ENCODE results near the gene DIO1.

DIO1 gene

DNA sequence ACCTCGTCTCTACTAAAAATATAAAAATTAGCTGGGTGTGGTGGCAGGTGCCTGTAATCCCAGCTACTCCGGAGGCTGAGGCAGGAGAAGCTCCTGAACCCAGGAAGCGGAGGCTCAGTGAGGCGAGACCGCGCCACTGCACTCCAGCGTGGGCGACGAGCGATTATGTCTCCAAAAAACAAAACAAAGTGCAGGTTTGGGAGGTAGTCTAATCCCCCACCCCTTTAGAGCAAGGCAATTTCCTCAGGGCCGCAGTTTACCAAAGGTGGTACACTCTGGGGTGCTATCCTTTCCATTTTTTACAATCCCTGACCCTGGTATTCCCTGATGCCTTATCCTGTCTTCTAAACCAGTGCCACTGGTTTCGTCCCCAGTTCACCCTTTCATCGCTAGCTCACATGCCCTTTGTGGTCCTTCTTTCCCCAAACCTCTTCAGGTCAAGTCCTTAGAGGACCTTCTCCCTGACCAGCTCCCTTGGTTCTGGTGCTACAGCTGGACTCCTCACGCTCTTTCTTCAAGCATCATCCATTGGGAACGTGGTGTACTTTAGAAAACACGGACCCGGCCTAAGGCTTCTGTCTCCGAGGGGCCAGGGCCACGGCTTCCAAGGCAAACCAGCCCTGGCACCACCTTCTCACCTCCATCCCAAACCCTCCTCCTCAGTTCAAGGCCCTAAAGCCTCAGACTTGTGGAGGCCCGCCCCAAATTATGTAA lies 50.6 kb downstream of the DIO1 start:
- Histone ChIP-seq H3K4me3 (ENCODE audit: low read depth in 1 of 2, low read length in 2 of 2) (peak overlapping the region; percentile 65 to 80), H3K9ac (ENCODE audit: low read length) (peak overlapping the region; percentile 37), H3K36me3 (ENCODE audit: insufficient read depth, low read length) (no peaks in the 10 kb centered on the region), H3K9me3 (ENCODE audit: low read length) (no peaks in the 10 kb centered on the region), H3K4me1 (ENCODE audit: insufficient read depth, low read length) (peaks cover 35% of the 10 kb centered on the region), H3K27ac (ENCODE audit: low read depth, low read length) (peak overlapping the region; percentile 94), H3K27me3 (ENCODE audit: control insufficient read depth in 1 of 2, insufficient read depth in 2 of 2, low read length in 2 of 2) (no peaks in the 10 kb centered on the region)

DNA sequence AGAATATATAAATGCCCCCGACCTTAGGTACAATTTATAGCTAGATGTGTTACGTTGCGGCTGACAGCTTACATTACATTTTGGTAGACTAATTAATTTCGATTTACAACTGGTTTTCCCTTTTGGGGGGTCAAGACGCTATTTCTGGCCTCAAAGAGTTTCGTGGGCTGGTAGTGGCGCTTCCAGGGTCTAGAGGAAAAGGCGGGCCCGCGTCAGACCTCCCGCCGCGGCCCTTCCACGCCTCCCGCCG lies 51.1 kb downstream of the DIO1 start:
- peak overlapping the region; percentile 65 to 80 for H3K4me3 ChIP-seq (ENCODE audit: low read depth in 1 of 2, low read length in 2 of 2)
- H3K9ac ChIP-seq (ENCODE audit: low read length), result peak overlapping the region; percentile 37
- no peaks in the 10 kb centered on the region for H3K36me3 ChIP-seq (ENCODE audit: insufficient read depth, low read length)
- H3K27ac ChIP-seq (ENCODE audit: low read depth, low read length), result peak overlapping the region; percentile 94
- H3K4me1 ChIP-seq (ENCODE audit: insufficient read depth, low read length), result peaks cover 37% of the 10 kb centered on the region
- no peaks in the 10 kb centered on the region for H3K9me3 ChIP-seq (ENCODE audit: low read length)
- H3K27me3 ChIP-seq (ENCODE audit: control insufficient read depth in 1 of 2, insufficient read depth in 2 of 2, low read length in 2 of 2), result no peaks in the 10 kb centered on the region

DNA sequence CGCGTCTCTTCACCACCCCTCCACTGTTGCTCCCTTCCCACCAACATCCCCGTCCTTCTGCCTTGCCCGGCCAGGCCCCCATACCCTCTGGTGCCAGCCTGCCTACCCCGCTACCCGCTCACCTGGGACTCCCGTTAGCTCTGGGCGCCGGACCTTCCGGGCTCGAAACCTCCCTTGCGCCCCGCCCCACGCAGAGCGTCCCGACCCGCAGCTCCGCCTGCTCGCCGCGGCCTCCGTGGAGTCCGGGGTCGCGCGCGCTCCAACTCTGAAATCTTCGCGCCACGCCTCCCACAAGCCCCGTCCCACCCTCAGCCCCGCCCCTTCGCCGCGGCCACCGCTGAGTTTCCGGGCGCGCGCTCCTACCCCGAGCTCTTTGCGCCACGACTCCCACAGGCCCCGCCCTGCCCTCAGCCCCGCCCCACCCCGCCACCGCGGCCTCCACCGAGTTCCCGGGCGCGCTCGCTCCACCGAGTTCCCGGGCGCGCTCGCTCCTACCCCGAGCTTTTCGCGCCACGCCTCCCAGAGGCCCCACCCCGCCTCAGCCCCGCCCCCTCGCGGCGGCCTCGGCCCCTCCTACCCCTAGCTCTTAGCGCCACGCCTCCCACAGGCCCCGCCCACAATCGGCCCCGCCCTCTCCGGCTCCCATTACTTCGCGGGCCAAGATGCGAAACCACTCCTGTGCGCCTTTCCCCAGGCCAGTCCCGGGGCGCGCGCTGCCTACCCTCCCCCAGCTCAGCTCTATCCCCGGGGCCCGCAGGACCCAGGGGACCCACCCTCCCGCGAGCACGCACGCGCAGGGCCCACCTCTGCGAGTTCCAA lies 51.7 kb downstream of the DIO1 start, which contains the start of gene IFT25:
Gene IFT25 (minus strand): TSS at position 267 of the 819 bp plus-strand sequence. CDS start 5,617 bp downstream, outside the sequence.
- H3K4me1 ChIP-seq (ENCODE audit: insufficient read depth, low read length), result peaks cover 37% of the 10 kb centered on the region
- peak within 1 kb of the TSS; percentile 74 to 80 for H3K4me3 ChIP-seq (ENCODE audit: low read depth in 1 of 2, low read length in 2 of 2)
- peak within 1 kb of the TSS; percentile 37 for H3K9ac ChIP-seq (ENCODE audit: low read length)
- no peaks in the 10 kb centered on the region for H3K9me3 ChIP-seq (ENCODE audit: low read length)
- no peaks in the 10 kb centered on the region for H3K27me3 ChIP-seq (ENCODE audit: control insufficient read depth in 1 of 2, insufficient read depth in 2 of 2, low read length in 2 of 2)
- no peaks in the 10 kb centered on the region for H3K36me3 ChIP-seq (ENCODE audit: insufficient read depth, low read length)
- H3K27ac ChIP-seq (ENCODE audit: low read depth, low read length), result peak within 1 kb of the TSS; percentile 94

DNA sequence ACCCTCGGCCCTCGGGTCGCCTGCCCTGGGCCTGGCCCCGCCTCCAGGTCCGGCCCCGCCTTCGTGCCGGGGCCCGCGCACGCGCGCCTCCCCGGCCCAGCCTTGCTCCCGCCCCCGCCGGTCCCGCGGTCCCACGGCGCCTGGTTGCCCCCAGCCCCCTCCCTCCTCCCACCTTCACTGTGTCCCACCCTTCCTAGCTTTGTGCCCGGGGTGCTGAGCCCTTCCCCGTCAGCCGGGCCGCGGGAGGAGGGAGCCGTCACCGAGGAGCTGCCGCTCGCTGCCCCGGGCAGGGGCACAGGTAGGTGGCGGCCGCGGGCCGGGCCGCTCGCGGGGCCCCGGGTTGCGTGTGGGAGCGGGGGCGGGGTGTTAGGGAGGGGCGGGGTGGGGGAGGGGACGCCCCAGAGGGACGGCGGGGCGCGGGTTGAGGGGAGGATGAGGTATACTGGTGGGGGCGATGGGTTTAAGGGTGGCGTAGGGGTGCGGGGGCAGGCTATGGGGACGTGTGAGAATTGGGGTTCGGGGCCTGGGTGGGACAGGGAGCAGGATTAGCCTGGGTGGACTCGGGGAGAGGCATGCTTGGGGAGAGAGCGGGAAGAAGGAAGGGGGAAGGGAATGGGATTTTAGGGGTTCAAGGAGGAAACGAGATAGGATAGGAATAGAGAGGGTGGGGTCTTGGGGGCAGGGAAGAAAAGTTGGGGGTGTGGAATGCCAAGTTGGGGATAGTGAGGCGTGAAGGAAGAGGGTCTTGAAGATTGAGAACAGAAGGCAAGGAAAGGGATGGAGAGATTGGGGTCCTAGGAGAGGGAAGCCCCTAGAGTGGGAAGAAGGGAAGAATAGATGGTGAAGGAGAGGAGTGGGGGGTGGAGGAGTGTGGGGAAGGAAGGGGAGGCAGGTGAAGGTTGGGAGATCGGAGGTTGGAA lies 52.5 kb downstream of the DIO1 start, which contains the start of gene LRRC42:
Gene LRRC42 (plus strand): TSS at position 99 of the 920 bp plus-strand sequence. CDS start 5,650 bp downstream, outside the sequence.
- Histone ChIP-seq H3K36me3 (ENCODE audit: insufficient read depth, low read length) (no peaks in the 10 kb centered on the region), H3K9me3 (ENCODE audit: low read length) (no peaks in the 10 kb centered on the region), H3K27me3 (ENCODE audit: control insufficient read depth in 1 of 2, insufficient read depth in 2 of 2, low read length in 2 of 2) (no peaks in the 10 kb centered on the region), H3K4me3 (ENCODE audit: low read depth in 1 of 2, low read length in 2 of 2) (peak within 1 kb of the TSS; percentile 74 to 80), H3K27ac (ENCODE audit: low read depth, low read length) (peak within 1 kb of the TSS; percentile 94), H3K9ac (ENCODE audit: low read length) (peak within 1 kb of the TSS; percentile 46), H3K4me1 (ENCODE audit: insufficient read depth, low read length) (peaks cover 37% of the 10 kb centered on the region)

DNA sequence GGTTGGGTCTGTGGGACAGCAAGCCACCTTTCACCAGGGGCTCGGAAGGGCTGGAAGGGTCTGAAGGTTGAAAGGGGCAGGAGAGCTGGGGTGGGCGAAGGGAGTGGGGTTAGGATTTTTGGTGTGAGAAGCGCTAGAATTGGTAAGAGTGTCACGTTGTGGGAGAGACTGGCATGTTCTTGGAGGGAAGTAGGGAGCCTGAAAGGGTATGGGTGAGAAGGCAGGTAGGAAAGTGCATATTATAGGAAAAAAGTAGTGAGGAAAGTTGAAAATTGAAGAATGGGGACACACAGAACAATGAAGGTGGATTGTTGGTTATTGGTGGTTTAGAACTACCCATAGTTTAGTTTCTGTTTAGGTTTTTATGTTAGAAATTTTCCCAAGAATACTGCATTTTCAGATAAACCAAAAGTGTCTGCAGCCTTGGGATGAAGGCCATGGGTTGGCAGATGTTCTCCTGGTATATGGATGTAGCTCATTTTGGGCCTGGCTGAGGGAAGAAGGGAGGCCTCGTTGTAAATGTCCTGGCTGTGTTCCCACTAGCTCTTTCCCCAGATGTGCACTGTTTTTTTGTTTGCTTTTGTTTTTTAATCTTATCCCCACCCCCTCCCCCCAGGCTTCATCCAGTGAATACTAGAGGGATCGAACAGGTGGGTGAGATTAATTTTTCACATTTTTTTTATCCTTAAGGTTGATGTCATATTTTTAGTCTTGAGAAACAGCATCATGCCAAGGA lies 53.4 kb downstream of the DIO1 start:
- peaks cover 6% of the 10 kb centered on the region for H3K36me3 ChIP-seq (ENCODE audit: insufficient read depth, low read length)
- H3K27me3 ChIP-seq (ENCODE audit: control insufficient read depth in 1 of 2, insufficient read depth in 2 of 2, low read length in 2 of 2), result no peaks in the 10 kb centered on the region
- H3K4me3 ChIP-seq (ENCODE audit: low read depth in 1 of 2, low read length in 2 of 2), result peak overlapping the region; percentile 52 to 74
- peak overlapping the region; percentile 46 for H3K9ac ChIP-seq (ENCODE audit: low read length)
- H3K27ac ChIP-seq (ENCODE audit: low read depth, low read length), result peak overlapping the region; percentile 54
- peaks cover 37% of the 10 kb centered on the region for H3K4me1 ChIP-seq (ENCODE audit: insufficient read depth, low read length)
- H3K9me3 ChIP-seq (ENCODE audit: low read length), result no peaks in the 10 kb centered on the region

DNA sequence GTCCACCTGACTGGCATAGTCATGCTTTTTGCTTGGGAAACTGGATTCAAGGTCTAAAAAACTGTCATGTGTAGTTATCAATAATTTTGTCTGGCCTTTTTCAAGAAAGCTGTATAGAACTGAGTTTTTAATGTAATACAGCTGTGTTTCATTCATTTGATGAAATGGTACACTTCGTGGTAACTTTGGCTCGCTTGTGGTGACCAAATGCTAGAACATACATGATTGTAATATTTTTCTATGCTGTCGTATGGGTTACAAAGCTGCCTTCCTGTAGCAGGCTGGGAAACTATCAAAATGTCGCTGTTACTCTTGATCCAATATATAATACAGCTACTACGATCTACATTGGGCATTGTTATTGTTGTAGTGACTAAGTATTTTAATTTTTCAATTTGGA lies 54.3 kb downstream of the DIO1 start:
- H3K36me3 ChIP-seq (ENCODE audit: insufficient read depth, low read length), result peaks cover 7% of the 10 kb centered on the region
- no peak overlapping the region for H3K9ac ChIP-seq (ENCODE audit: low read length)
- H3K9me3 ChIP-seq (ENCODE audit: low read length), result no peaks in the 10 kb centered on the region

DNA sequence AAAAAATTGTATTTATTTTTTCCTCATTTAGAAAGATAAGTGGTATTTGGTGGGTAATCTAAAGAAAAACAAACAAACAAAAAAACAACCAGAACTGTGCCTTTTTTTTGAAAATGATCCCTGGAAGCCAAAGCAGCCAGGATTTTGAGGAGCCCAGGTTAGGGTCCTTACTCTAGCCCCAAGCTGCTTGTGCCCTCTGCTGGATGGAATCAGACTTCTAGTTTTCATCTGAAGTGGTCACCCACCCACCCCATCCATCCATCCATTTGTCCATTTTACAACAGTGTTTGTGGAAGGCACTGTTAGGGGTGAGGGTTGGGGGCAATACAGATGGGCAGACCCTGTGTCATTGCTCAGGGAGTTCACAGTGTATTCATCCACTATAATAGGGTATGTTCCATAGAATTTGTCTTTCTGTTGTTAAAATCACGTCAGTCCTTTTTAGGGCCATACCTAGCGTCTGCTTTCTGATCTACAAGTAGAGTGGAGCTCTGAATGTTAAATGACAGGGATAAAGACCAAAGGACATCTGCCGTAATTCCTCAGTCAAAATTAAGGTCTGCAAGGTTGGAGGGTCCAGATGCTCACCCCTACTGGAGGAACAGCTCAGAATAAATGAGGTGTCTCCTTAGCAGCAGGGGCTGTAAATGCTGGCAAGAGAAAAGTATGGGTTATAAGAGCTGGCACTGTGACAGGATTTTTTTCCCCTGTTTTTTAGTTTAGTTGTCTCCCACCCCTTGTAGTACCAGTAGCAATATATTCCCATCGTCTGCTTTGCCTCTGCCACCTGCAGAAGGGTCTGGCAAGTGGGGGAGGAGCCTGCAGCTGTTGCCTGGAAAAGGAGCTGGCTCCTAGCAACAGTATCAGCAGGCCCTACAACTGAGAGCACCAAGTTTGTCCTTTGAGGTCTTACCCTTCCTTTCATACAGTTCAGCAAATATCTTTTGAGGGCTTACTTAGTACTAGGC lies 55.3 kb downstream of the DIO1 start:
- no peaks in the 10 kb centered on the region for H3K9me3 ChIP-seq (ENCODE audit: low read length)
- no peak overlapping the region for H3K27ac ChIP-seq (ENCODE audit: low read depth, low read length)
- H3K27me3 ChIP-seq (ENCODE audit: control insufficient read depth in 1 of 2, insufficient read depth in 2 of 2, low read length in 2 of 2), result no peaks in the 10 kb centered on the region
- no peak overlapping the region for H3K4me3 ChIP-seq (ENCODE audit: low read depth in 1 of 2, low read length in 2 of 2)
- peaks cover 41% of the 10 kb centered on the region for H3K4me1 ChIP-seq (ENCODE audit: insufficient read depth, low read length)
- peaks cover 7% of the 10 kb centered on the region for H3K36me3 ChIP-seq (ENCODE audit: insufficient read depth, low read length)
- no peak overlapping the region for H3K9ac ChIP-seq (ENCODE audit: low read length)

More for the DNA sequence above, 54.3 kb downstream of the DIO1 start:
- no peaks in the 10 kb centered on the region for H3K27me3 ChIP-seq (ENCODE audit: control insufficient read depth in 1 of 2, insufficient read depth in 2 of 2, low read length in 2 of 2)
- no peak overlapping the region for H3K4me3 ChIP-seq (ENCODE audit: low read depth in 1 of 2, low read length in 2 of 2)
- peaks cover 37% of the 10 kb centered on the region for H3K4me1 ChIP-seq (ENCODE audit: insufficient read depth, low read length)
- no peak overlapping the region for H3K27ac ChIP-seq (ENCODE audit: low read depth, low read length)

DNA sequence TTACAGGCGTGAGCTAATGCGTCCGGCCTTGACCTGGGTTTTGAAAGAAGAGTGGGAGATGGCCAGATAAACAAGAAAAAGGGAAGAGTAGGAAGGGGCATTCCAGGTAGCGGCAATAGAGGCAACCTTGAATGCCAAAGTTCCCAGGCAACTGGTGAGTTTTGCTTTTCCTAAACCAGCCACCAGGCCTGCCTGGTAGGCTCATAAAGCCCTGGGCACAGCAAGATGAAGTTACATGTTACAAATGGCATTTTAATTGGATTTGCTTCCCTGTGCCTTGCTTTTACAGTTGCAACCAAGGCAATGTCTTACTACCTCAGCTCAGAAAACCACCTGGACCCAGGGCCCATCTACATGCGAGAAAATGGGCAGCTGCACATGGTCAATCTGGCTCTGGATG lies 57.7 kb downstream of the DIO1 start:
- H3K36me3 ChIP-seq (ENCODE audit: insufficient read depth, low read length), result peaks cover 7% of the 10 kb centered on the region
- H3K27me3 ChIP-seq (ENCODE audit: control insufficient read depth in 1 of 2, insufficient read depth in 2 of 2, low read length in 2 of 2), result no peaks in the 10 kb centered on the region
- H3K27ac ChIP-seq (ENCODE audit: low read depth, low read length), result no peak overlapping the region
- H3K4me1 ChIP-seq (ENCODE audit: insufficient read depth, low read length), result peaks cover 39% of the 10 kb centered on the region
- no peak overlapping the region for H3K9ac ChIP-seq (ENCODE audit: low read length)
- no peak overlapping the region for H3K4me3 ChIP-seq (ENCODE audit: low read depth in 1 of 2, low read length in 2 of 2)
- no peaks in the 10 kb centered on the region for H3K9me3 ChIP-seq (ENCODE audit: low read length)

DNA sequence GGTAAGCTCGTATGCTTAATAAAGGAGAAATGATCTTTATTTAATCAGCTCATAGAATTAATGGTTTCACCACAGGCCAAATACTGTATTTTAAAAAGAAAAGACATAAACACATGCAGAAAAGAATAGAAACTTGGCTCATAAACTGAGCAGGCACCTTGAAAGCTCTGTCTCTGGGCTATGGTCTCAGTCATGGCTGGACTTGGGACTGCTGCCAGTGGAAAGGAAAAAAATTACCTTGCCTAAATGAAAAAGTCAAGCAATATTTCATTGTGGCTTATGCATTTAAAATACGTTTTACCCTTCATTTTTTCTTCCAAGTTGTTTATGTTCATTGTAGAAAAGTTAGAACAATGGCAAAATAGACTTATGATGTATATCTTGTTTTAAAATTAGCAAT lies 60.1 kb downstream of the DIO1 start:
- Histone ChIP-seq H3K27ac (ENCODE audit: low read depth, low read length) (peak overlapping the region; percentile 12), H3K27me3 (ENCODE audit: control insufficient read depth in 1 of 2, insufficient read depth in 2 of 2, low read length in 2 of 2) (no peaks in the 10 kb centered on the region), H3K4me1 (ENCODE audit: insufficient read depth, low read length) (peaks cover 28% of the 10 kb centered on the region), H3K9ac (ENCODE audit: low read length) (no peak overlapping the region), H3K36me3 (ENCODE audit: insufficient read depth, low read length) (peaks cover 14% of the 10 kb centered on the region), H3K9me3 (ENCODE audit: low read length) (no peaks in the 10 kb centered on the region), H3K4me3 (ENCODE audit: low read depth in 1 of 2, low read length in 2 of 2) (no peak overlapping the region)
